Measurements from ENCODE around the gene ALPG.
"Not testable (repeated sequence)": the region's sequence is repeated elsewhere in the genome, so short reads cannot be mapped to it uniquely, and the experiment has no call there.

The ALPG gene

DNA sequence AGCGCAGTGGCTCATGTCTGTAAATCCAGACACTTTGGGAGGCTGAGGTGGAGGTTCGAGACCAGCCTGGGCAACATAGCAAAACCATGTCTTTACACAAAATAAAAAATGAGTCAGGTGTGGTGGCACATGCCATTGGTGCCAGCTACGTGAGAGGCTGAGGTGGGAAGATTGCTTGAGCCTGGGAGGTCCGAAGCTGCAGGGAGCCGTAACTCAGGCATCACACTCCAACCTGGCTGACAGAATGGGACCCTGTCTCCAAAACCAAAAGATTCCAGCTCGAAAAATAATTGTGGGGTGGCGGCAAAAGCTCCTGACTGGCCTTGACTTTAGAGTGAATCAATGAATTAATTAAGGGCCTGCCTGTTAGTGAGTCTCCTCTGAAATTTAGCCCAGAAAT, 29.3 kb upstream of the ALPG start:
- DNase-seq (ENCODE audit: low read depth): no peak

DNA sequence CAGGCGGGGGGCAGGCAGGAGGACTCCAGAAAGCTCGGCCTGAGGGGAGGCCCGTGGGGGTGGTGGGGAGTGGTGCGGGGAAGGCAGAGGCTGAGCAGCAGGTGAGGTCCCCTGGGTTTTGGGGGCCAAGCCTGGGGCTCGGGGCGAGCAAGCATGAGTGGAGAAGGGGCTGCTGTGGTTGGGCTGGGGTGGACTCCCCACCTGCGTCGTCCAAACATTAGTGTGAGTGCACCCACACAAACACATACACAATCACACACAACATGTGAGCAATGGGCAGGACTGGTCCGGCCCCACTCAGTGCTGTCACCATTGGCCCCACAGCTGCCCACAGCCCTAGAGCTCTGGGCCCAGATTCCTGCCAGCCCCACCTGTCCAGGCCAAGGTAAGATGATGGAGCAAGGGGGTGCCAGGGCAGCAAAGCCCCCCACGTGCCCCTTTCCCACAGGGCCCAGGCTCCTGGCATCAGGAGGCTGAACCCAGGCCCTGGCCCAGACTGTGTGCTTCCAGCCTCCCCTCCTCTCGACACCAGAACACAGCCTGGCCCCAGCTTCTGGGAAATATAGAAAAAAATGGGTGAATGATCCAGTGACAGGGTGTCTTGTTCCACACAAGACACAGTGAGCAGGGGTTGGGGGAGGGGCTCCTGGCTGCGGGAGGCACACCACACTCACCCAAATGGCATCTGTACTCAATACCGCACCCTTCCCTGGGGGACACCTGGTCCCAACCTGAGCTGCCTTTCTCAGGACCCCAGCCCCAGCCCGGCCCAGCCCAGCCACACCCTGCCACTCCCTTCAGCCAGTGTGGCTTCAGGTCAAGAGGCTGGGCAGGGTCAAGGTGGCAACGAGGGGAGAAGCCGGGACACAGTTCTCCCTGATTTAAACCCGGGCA, 28.6 kb upstream of the ALPG start:
- DNase-seq (ENCODE audit: low read depth): no peak

DNA sequence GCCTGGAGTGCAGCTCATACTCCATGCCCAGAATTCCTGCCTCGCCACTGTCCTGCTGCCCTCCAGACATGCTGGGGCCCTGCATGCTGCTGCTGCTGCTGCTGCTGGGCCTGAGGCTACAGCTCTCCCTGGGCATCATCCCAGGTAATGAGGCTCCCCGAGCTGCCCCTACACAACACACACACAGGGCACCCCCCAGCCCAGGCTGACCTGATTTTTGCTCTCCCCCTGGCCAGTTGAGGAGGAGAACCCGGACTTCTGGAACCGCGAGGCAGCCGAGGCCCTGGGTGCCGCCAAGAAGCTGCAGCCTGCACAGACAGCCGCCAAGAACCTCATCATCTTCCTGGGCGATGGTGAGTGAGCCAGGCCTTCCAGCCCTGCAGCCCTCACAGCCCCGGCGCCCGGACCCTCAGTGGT, 27.9 kb upstream of the ALPG start, which contains the start of gene ALPP:
TSS of gene ALPP (plus strand) at position 17 of the 417 bp plus-strand sequence. CDS start at position 69, 52 bp downstream.
- not testable (repeated sequence) for DNase-seq (ENCODE audit: low read depth)

DNA sequence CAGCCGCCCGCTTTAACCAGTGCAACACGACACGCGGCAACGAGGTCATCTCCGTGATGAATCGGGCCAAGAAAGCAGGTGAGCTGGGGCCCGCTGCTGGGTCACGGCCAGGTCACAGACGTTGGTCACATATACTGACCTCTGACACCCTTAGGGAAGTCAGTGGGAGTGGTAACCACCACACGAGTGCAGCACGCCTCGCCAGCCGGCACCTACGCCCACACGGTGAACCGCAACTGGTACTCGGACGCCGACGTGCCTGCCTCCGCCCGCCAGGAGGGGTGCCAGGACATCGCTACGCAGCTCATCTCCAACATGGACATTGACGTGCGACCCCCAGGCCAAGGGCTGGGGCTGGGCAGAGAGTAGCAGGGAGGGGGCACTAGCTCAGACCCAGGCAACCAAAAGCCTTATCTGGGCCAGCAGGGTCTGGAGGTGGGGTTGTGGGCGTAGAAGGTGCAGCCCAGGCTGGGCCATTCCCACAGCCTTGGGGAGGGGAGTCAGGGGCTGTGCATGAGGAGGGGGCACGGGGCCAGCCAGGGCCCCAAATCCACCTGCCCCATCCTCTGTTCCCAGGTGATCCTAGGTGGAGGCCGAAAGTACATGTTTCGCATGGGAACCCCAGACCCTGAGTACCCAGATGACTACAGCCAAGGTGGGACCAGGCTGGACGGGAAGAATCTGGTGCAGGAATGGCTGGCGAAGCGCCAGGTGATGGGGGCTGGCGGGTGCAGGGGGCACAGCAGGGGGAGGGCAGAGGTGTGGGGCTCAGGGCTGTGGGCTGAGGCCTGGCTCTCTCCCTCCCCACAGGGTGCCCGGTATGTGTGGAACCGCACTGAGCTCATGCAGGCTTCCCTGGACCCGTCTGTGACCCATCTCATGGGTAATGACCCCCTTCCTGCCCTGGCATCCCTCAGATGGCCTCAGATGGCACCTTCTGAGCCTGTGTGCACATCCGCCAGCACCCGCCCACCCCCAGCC, 26.7 kb upstream of the ALPG start:
- not testable (repeated sequence) for DNase-seq (ENCODE audit: low read depth)

DNA sequence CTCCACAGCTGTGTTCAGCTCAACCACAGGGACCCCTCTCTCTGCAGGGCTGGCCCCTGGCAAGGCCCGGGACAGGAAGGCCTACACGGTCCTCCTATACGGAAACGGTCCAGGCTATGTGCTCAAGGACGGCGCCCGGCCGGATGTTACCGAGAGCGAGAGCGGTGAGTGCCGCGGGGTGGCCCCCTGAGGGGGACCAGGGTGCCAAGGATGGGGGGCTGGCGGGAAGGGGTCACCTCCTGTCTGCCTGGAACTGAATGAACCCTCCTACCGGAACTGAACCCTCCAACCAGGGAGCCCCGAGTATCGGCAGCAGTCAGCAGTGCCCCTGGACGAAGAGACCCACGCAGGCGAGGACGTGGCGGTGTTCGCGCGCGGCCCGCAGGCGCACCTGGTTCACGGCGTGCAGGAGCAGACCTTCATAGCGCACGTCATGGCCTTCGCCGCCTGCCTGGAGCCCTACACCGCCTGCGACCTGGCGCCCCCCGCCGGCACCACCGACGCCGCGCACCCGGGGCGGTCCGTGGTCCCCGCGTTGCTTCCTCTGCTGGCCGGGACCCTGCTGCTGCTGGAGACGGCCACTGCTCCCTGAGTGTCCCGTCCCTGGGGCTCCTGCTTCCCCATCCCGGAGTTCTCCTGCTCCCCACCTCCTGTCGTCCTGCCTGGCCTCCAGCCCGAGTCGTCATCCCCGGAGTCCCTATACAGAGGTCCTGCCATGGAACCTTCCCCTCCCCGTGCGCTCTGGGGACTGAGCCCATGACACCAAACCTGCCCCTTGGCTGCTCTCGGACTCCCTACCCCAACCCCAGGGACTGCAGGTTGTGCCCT, 25.2 kb upstream of the ALPG start:
- DNase-seq (ENCODE audit: low read depth): not testable (repeated sequence)

DNA sequence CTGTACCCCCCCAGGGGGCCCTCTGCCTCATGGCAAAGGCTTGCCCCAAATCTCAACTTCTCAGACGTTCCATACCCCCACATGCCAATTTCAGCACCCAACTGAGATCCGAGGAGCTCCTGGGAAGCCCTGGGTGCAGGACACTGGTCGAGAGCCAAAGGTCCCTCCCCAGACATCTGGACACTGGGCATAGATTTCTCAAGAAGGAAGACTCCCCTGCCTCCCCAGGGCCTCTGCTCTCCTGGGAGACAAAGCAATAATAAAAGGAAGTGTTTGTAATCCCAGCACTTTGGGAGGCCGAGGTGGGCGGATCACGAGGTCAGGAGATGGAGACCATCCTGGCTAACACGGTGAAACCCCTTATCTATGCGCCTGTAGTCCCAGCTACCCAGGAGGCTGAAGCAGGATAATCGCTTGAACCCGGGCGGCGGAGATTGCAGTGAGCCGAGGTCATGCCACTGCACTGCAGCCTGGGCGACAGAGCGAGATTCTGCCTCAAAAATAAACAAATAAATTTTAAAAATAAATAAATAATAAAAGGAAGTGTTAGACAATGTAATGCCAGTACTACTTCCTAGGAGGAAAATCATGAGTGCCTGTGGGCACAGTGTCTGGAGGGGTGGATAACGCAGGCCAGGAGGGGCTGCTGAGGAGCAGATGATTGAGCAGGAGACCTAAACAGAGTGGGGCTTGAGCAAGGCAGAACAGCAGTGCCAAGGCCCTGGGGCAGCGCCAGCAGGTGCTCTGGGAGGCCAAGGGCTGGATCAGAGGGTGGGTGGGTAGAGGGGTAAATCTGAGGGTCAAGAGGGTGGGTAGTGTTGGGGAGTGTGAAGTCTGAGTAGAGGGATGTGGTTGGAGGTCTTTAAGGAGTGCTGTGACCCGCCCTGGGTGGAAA, 24.1 kb upstream of the ALPG start:
- DNase-seq (ENCODE audit: low read depth): no peak

DNA sequence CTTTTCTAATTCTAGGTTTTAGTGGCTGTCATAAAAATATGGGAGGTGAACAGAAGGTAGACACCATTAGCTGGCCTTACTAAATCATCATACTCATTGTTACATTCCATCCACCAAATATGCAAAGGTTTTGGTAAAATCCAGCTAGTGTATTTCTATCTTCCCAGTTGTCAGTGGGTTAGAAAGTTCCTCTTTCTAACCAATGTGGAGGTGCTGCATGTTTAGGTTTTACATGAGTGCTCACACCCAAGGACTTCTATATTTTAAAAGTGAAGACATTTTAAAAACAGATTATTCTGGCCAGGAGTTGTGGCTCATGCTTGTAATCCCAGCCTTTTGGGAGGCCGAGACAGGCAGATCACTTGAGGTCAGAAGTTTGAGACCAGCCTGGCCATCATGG, 22.2 kb upstream of the ALPG start:
- no peak for DNase-seq (ENCODE audit: low read depth)

DNA sequence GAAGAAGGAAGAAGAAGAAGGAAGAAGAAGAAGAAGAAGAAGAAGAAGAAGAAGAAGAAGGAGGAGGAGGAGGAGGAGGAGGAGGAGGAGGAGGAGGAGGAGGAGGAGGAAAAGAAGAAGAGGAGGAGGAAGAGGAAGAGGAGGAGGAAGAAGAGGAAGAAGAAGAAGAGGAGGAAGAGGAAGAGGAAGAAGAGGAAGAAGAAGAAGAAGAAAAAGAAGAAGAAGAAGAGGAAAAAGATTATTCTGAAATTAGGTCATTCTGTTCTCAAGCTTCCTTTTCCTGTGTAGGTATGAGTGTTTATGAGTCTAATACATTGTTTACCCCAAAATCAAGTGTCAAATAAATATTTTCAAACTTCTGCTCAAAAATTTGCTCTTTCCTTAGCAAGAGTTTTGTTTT, 21.6 kb upstream of the ALPG start:
- DNase-seq (ENCODE audit: low read depth): not testable (repeated sequence)

DNA sequence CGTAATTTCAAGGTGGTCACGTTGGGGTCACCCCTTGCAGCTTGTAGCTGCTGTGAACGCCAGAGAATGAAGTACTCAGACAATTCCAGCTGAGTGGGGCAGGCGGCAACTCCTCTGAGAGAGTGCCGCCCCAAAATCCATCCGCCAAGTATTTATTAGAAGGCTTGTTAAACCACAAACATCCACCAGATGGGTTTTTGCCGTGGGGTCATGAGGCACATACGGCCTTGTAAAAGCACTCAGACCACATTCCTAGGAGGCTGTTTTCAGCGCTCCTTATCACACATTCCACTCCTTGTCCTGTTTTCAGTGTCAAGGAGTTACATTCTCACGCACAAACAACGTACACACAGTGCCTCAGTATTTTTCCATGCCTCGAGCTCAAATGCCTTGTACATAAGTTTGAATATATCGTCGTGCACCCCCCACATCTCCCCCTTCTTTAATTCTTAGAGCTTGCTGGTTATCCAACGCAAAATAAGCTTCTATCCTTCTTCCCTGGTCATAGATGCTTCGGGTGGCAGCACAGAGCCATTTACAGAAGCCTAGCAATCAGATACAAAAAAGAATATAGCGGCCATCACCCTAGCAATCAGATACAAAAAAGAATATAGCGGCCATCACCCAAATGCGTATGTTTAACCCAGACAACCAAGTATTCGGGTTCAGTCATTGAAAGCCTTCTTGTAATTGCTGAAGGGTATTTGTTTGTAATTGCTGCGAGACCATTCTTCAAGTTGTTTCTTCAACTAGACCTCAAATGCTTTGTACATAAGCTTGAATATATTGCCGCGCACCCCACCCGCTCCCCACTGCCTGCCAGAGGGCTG, 20.8 kb upstream of the ALPG start:
- peak; percentile 95 for DNase-seq (ENCODE audit: low read depth)

DNA sequence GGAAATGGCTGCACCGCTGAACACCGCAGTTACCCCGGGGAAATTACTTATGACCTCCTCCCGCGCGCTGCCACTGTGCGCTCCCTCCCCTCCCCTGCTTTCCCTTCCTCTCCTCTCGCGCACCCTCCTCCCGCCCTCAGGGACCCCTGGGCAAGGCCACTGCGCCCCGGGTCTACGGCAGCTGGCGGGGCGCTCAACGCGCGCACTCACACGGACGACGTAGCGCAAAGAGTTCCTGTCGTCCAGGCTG, 20.2 kb upstream of the ALPG start:
- DNase-seq (ENCODE audit: low read depth): no peak

DNA sequence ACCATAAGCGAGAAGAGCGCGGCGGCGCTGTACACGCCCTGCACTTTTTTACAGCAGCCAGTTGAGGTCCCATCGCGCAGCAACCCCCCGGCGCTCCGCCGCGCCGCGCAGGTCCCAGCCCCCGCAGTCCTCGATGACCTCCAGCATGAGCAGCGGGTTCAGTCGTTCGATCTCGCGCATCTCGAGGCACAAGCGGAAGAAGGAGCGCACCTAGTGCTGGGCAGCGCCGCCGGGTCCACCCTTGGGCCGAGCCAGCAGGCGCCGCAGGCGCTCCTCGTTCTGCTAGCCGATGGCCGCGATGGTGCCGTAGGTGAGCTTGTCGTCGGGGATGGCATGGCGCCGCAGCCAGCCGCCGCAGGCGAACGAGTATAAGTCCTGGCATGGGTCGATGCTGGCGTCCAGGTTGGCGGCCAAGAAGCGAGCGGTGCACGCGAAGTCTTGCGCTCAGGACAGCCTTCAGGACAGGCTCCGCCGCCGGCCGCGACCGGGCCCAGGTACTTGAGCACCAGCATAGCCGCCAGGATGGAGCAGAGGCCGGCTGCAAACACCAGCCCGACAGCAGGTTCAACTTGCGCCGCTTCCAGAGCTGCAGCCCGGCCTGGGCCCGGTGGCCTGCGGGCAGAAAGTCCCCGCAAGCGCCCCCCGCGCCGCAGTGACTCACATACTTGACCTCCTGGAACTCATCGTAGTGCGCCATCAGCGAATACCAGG, 19.7 kb upstream of the ALPG start:
- peak; percentile 45 for DNase-seq (ENCODE audit: low read depth)

DNA sequence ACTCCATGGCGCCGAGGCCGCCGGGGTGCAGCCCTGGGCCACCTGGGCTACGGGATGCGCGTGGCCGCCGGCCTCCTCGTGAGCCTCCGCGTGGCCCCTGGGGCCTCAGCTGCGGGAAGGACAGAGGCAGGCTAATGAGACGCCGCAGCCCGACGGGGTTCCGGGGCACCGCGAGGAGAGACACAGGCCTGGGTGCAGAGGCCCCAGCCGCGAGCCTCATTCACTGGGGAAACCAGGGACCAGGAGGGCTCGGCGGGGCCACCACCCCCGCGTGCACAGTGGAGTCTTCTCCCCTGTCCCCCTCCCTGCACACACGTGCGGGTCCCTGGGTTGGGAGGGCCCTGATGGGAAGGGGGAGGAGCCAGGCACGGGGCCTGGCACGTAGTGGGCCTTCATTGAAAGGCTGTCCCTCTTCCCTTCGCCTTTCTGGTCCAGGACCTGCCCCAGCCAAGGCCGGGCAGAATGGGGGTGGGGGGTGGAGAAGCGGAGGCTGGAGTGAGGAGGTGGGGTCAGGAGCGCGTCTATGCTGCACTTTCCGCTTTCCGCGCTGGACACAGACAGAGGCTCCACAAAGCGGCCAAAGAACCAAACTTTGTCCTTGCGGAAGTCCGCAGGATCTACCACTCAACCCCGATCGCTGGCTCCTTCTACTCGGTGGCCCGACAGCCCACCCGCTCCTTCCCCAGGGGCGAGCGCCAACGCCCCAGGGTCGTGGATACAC, 19.0 kb upstream of the ALPG start:
- no peak for DNase-seq (ENCODE audit: low read depth)

DNA sequence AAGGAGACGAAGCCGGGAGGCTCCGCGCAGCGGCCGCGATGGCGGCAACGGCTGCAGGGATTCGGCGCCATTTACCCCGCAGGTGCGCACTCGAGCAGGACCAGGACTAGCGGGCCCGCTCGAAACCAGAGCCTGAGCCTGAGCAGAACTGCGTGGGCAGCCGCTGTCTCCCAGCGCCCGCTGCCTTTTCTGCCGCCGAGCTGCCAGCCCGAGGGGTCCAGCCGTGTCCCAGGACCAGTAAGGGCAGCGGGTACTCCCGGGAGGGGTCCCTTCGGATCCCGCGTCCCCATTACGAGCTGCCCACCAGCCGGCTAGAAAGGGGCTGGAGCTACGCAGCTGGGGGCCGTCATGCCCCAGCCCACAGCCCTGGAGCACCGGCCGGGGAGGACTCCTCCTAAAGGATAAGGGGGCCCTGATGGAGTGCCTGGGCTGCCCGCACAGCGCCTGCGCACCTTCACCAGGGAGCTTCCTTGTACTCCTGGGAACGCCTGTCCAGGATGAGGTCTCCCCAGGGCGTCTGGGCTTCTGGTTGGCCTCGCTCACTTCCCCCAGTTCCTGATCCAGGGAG, 18.2 kb upstream of the ALPG start:
- no peak for DNase-seq (ENCODE audit: low read depth)

DNA sequence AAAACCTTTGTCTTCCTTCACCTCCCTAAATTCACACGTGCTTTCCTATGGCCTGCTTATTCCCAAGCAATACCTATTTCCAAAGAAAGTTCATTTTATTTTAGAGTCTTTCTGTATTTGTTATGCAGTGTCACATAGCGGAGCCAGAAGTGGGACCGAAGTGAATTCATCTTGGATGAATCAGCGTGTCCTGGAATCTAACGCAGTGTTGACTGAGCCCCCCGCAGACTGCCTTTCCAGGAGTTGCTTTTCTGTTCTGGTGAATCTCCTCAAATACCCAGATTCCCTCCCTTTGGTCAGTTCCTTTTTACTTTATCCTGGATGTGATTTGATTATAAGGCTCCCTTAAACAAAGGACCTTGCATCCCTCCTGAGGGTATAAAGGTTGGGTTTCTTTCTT, 17.3 kb upstream of the ALPG start:
- peak; percentile 62 for DNase-seq (ENCODE audit: low read depth)

DNA sequence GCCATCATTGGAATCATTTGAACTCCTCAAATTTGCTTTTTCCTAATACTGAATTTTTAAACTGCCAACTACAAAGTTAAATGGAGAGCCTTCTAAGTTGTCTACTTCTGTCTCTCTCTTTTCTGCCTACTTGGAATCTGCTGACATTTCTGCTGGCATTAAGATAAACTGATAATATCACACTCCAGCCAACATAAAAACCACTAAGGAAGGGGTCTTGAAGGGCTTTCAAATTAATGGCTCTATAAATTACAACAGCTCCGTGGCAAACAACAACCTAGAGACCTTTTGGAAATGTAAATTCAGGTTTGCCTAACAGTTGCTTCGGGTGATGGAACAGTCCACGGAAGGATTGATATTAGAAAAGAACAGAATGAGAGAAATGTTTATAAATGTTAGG, 16.0 kb upstream of the ALPG start:
- no peak for DNase-seq (ENCODE audit: low read depth)

DNA sequence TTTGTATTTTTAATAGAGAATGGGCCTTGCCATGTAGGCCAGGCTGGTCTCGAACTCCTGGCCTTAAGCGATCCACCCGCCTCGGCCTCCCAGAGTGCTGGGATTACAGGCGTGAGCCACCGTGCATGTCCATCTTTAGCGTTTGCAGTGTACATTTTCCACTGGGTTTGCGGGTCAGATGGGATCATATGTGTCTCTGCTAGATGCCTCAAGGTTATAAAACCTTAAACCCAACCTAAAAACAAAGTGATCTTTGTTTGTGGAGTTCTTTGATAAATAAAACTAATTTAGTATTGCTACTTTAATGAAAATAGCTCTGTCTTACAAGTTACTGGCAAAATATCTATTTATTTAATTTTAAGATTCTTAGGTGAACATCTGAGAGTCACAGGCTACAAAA, 13.1 kb upstream of the ALPG start:
- no peak for DNase-seq (ENCODE audit: low read depth)

DNA sequence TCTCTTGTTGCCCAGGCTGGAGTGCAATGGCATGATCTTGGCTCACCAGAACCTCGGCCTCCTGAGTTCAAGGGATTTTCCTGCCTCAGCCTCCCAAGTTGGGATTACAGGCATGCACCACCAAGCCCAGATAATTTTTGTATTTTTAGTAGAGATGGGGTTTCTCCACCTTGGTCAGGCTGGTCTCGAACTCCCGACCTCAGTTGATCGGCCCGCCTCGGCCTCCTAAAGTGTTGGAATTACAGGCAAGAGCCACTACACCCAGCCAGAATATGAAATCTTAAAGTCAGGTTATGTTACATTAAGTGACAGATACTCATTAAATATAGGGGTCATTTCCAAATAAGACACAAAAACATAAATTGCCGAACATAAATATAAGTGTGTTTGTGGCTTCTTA, 12.2 kb upstream of the ALPG start:
- DNase-seq (ENCODE audit: low read depth): not testable (repeated sequence)

DNA sequence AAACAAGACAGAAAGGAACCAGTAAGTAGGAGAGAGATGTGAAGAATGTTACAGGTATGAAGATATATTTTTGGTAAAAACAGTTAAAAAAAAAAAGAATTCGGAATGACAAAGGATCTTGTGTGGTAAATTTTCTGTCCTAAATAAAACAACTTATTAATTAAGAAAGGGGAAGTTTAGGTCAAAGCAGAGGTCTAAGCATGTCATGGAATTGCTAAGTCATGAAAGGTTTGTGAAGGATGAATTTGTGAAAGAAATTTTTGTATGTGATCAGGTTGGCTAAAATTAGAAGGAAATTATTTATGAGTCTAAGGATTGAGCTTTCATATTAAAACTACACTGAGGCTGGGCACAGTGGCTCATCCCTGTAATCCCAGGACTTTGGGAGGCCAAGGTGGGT, 11.1 kb upstream of the ALPG start:
- DNase-seq (ENCODE audit: low read depth): no peak

DNA sequence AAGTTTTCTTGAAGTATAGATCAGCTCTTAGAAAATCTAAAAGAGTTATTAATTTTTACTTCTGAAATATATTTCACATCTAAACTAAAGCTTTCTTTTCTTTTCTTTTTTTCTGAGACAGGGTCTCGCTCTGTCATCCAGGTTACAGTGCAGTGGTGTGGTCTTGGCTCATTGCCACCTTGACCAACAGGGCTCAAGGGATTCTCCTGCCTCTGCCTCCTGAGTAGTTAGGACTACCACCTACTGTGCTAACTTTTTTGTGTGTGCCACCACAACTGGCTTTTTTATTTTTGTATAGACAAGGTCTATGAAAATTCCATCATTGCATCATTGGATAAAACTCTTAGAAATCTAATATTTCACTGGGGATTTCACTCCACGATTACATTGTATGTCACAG, 10.0 kb upstream of the ALPG start:
- no peak for DNase-seq (ENCODE audit: low read depth)

All from iris pigment epithelial cell (primary cell).